ENCODE measurements around the gene AGPAT3.
"Not testable (repeated sequence)": the region's sequence is repeated elsewhere in the genome, so short reads cannot be mapped to it uniquely, and the experiment has no call there.

AGPAT3 gene

DNA sequence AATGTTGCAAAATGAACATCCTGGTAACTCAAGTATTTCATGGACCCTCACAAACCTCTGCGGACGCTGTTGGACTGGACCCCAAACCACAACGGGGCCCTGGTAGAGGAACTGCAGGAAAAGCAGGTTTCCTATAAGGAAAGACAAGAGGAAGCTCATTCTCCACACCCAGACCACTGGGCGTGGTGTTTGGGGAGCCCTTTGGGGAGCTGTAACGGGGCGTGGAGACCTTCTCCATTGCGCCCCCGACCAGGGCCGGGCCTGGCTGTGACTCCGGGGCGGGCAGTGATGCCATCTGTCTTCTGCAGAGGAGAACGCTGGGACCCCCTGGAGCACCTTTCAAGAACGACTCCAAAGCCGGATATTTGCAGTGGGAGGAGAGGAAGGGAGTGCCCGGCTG is 30.0 kb upstream of the AGPAT3 start:
- DNase-seq: no peak

DNA sequence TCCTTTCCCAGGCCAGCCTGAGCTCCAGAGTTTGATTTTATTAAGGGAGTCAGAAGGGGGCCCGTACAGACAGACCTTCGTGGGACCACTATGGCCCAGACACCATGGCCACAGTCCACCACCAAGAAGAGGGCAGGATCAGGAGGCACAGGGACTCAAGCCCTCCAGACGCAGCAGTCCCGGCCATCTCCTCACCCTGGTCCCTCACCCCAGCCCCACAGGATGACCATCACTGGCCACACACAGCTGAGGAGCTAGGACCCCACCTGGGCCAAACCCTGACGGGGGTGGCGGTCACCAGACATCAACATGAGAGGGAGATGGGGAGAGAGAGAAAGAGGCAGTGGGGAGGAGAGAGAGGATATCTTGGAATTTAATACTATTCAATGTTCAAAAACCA is 29.2 kb upstream of the AGPAT3 start:
- no peak for DNase-seq

GRCh38 chr21:43836616-43837015 is 28.4 kb upstream of the AGPAT3 start:
- no peak for DNase-seq

- no peak for DNase-seq
These were observed 24.8 kb upstream of the AGPAT3 start for GRCh38 chr21:43840259-43840658.

- no peak for DNase-seq
These were observed 22.3 kb upstream of the AGPAT3 start for GRCh38 chr21:43842742-43843141.

DNA sequence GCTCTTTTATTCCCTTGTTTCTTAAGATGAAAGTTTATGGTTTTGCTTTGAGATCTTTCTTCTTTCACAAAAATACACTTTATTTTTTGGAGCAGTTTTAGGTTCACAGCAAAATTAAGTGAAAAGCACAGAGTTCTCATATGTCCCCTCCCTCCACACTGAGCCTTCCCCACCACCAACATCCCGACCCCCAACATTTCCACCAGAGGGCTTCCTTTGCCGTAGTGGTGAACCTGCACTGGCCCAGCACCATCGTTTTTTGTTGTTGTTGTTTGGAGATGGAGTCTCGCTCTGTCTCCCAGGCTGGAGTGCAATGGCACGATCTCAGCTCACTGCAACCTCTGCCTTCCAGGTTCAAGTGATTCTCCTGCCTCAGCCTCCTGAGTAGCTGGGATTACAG is 20.1 kb upstream of the AGPAT3 start:
- not testable (repeated sequence) for DNase-seq

GRCh38 chr21:43845386-43845785 is 19.6 kb upstream of the AGPAT3 start:
- DNase-seq: no peak

GRCh38 chr21:43846430-43846829 is 18.6 kb upstream of the AGPAT3 start:
- DNase-seq: no peak

DNA sequence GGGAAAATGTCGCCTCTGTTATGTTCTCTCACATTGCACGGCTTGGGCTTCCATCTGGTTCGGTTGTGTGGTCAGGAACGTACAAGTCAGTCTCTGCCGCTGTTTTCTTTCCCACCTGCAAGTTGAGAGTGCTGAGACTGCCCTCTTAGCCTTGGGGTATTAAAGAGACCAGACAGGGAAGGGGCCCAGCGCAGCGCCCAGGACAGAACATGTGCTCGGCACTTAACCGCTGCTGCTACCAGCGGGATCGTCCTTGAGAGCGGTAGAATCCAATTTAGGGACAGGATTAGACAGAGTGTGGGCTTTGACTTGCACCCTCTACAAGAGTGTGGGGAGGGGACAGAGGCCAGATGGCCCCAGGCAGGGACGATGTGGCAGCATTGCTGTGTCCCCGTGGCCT is 17.7 kb upstream of the AGPAT3 start:
- no peak for DNase-seq

DNA sequence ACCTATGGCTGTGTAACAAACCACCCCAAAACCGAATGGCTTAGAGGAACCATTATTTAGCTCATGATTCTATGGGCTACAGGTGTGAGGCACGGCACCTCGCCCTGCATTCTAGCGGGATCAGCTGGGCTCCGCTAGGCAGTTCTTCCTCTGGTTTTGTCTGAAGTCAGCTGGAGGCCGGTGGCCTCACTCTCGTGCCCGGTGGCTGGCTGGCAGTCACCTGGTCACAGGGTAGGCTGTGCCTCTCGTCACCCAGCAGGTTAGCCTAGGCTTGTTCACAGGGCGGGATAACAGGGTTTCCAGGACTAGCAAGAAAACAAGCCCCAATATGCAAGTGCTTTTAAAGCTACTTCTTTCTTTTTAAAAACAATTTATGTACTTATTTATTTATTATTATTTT is 16.3 kb upstream of the AGPAT3 start:
- DNase-seq: no peak

DNA sequence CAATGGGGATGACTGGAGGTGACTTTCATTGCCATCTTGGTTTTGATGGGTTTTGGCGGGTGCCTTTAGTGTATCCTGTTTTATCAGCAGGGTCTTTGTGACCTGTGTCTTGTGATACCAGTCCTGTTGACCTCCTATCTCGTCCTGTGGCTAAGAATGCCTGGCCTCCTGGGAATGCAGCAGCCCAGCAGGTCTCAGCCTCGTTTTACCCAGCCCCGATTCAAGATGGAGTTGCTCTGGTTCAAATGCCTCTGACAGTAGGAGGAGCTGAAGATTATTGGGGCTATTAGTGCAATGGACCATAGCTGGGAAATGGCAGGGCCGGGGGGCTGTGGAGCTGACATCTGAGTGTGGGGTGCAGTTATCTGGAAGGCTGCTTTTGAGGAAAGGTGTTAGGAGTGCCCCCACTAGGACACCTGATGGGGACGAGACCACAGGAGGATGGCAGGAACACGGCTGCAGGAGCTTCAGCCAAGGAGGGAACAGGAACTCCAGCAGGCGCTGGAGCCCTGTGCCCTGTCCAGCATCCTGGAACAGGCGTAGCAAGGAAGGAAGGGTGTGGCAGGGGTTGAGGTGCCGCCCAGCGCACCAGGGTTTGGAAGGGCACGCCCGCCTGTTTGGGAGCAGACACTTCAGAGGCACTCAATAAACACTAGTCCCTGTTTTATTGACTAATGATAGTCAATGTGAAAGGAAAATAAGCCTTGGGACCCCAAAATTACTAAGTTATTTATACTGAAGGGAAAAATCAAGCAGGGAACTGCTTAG is 15.3 kb upstream of the AGPAT3 start:
- DNase-seq: no peak

GRCh38 chr21:43850728-43851295 is 14.2 kb upstream of the AGPAT3 start:
- no peak for DNase-seq

DNA sequence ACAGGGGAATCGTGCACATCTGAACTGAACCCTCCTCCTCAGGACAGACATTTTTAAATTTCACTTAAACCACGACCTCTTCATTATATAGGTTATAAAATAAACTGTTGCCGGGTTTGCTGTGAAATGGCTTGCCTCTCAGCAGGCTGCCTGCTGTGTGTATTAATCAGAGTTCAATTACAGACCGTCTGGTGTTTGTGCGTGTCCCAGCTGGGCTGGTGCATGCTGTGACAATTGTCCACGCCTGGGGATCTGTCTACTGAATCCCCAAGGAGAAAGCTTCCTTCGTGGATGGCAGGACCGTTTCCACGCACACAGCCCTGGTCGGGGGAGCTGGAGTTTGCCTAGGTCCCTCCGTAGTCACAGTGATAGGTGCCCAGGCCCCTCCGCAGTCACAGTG is 13.4 kb upstream of the AGPAT3 start:
- no peak for DNase-seq

DNA sequence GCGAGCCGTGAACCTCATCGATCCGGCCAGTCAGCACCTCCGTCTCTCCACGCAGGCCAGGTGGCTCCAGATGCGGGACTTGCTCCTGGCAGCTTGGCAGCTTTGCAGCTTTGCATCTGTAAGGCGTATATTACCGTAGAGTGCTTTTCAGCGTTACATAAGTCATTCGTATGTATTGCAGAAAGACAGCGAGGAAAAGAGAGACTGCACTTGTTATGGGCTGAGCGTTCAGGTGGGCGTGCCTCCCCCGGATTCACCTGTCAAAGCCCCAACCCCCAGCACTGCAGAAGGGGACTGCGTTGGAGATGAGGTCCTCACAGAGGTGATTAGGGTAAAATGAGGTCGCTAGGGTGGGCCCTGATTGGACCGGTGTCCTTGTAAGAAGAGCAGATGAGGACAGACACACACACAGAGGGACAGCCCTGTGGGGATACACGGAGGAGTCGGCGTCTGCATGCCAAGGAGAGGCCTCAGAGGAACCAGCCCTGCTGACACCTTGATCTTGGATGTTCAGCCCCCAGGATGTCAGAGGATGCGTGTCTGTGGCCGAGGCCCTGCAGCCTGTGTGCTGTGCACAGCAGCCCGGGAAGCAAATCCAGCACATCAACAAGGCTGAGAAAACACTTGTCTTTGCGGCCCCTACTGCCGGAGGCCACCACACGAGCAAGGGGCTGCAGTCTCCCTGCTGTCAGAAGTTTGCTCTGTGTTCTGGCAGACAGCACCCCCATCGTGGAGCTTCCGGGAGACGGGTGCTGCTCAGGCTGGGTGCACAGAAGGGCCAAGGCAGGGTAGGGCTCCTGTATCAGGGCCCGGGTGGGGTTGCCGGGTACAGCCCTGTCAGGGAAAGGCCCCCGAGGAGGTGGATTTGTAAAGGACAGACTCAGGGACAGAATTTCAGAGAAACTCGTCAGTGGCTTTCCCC is 10.9 kb upstream of the AGPAT3 start:
- no peak for DNase-seq

DNA sequence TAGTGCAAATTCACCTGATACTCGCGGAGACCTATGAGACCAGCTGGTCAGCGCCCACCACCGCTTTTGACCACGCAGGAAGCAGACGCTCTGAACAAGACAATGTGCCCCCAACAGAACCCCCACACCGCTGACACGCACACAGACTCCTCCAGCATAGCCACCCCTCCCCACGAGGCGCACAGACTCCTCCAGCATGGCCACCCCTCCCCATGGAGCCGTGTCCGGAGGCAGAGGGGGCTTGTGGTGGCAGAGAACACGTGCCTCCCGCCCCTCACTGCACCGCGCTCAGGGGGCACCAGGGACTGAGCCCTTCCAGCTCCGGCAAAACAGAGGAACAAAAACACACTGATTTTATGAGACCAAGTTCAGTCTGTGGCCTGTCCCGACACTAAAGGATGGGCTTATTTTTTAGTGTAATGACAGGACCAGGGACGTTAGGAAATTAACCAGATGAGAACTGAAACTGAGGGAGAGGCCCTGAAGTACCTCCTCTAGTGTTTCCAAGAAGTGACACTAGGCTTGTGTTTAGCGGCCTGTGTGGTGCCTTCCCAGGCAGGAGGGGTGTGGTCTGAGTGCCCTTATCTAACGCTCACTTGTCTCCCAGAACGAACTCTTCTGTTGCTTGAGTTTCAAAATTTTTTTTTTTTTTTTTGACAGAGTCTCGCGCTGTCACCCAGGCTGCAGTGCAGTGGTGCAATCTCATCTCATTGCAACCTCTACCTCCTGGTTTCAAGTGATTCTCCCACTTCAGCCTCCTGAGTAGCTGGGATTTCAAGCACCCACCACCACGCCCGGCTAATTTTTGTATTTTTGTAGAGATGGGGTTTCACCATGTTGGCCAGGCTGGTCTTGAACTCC is 10.0 kb upstream of the AGPAT3 start:
- DNase-seq: peak; percentile 50 to 61

- DNase-seq: no peak
These were observed 9.1 kb upstream of the AGPAT3 start for GRCh38 chr21:43855955-43856354.

DNA sequence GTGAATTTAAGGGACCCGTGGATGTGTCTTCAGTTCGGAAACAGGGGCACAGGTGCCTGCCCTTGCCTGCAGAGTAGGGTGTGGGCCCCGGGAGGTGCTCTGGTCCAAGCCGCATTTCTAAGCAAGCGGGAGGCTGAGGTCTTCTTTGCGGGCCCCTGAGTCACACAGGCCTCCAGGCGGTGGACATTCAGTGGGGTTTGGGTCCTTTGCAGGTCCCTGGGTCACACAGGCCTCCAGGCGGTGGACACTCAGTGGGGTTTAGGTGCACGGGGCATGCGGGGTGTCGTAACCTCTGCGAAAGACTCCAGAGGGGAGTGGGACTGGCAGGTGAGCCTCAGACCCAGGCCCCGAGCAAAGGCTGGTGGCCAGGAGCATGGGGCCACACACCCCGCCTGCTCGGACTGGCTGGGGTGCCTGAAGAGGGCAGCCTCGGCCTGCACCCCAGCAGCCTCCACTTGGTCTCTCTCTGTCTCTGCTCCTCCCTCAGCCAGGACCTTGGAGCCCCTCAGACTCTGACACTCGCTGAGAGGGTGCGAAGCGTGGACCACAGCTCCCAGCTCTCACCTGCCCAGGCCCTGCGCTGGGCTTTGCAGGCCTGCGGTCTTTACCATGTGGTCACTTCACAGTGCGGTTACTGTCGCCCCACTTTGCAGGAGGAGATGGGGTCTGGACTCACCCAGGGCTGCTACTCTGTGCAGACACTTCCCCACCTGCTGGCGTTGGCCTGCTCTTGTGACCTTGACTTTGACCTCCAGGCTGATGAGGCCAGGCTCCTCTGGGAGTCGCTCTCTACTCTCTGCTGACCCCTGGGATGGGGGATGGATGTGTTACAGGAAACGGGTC is 6.0 kb upstream of the AGPAT3 start:
- DNase-seq: no peak

- DNase-seq: no peak
These were observed 5.2 kb upstream of the AGPAT3 start for GRCh38 chr21:43859747-43860214.

DNA sequence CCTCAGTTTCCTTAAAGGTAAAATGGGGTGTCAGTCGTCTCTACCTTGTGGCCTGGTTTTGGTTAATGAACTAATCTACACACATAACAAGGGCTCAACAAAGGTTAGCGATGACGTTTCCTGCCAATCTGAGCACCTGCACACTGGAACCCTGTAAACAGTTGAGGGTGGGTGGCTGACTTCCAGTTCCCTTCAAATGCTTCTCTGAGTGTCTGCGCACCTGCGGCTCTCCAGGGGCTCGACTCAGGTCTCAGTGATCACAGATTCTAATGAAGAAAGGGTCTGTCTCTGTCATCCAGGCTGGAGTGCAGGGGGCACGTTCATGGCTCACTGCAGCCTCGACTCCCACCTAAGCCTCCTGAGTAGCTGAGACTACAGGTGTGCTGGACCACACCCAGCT is 3.3 kb upstream of the AGPAT3 start:
- no peak for DNase-seq

GRCh38 chr21:43864313-43864961 is 586 bp upstream of the AGPAT3 start:
- DNase-seq: peak; percentile 50 to 57
